Nephron (organoid): ENCODE measurements around the gene POLR3K.

Experiments
- H3K27ac Mint-ChIP-seq, 3 experiments: 2 replicates each; pipeline ENCODE4 v1.8.0; 2020; ENCODE audit warnings: mixed read lengths in 3 of 3, mild to moderate bottlenecking in 2 of 3, moderate library complexity in 1 of 3
- H3K27me3 Mint-ChIP-seq: 2 replicates; pipeline ENCODE4 v1.8.0; 2021; ENCODE audit warnings: low read depth, mild to moderate bottlenecking, moderate library complexity, mixed read lengths
- H3K36me3 Mint-ChIP-seq: 2 replicates; pipeline ENCODE4 v1.8.0; 2020; ENCODE audit warnings: low read depth, mixed read lengths
- H3K4me1 Mint-ChIP-seq: 2 replicates; pipeline ENCODE4 v1.8.0; 2020; ENCODE audit warnings: mixed read lengths
- H3K4me3 Mint-ChIP-seq, 3 experiments: 2 replicates each; pipeline ENCODE4 v1.8.0; 2020; ENCODE audit warnings: mild to moderate bottlenecking in 3 of 3, mixed read lengths in 3 of 3, moderate library complexity in 2 of 3
- H3K9me3 Mint-ChIP-seq: 2 replicates; pipeline ENCODE4 v1.8.0; 2020; ENCODE audit warnings: mixed read lengths
- TF ChIP-seq, protein P1 (sequence below), 3 experiments: fragments of 200-600 bp; sonication (generic); IDR thresholded peaks; one replicate each; pipeline ENCODE4 v1.5.0; 2021; ENCODE audit warnings: antibody characterized with exemption in 3 of 3; ENCODE audit not compliant: unreplicated experiment in 3 of 3

POLR3K gene

GRCh38 chr16:83781-84615, 30.6 kb upstream of the POLR3K start:
- peak overlapping the region in 2 of 3 experiments; percentile 40 to 50 for H3K27ac Mint-ChIP-seq
- no peaks in the 10 kb centered on the region for H3K27me3 Mint-ChIP-seq
- H3K36me3 Mint-ChIP-seq, result peaks cover 9% of the 10 kb centered on the region
- no peaks in the 10 kb centered on the region for H3K9me3 Mint-ChIP-seq
- no peak overlapping the region for H3K4me3 Mint-ChIP-seq
- H3K4me1 Mint-ChIP-seq, result peaks cover 8% of the 10 kb centered on the region
- TF ChIP-seq, protein P1, sequence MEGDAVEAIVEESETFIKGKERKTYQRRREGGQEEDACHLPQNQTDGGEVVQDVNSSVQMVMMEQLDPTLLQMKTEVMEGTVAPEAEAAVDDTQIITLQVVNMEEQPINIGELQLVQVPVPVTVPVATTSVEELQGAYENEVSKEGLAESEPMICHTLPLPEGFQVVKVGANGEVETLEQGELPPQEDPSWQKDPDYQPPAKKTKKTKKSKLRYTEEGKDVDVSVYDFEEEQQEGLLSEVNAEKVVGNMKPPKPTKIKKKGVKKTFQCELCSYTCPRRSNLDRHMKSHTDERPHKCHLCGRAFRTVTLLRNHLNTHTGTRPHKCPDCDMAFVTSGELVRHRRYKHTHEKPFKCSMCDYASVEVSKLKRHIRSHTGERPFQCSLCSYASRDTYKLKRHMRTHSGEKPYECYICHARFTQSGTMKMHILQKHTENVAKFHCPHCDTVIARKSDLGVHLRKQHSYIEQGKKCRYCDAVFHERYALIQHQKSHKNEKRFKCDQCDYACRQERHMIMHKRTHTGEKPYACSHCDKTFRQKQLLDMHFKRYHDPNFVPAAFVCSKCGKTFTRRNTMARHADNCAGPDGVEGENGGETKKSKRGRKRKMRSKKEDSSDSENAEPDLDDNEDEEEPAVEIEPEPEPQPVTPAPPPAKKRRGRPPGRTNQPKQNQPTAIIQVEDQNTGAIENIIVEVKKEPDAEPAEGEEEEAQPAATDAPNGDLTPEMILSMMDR (IDR thresholded peaks at IDR 0.05; ENCODE audit: unreplicated experiment in 3 of 3), result no peak

DNA sequence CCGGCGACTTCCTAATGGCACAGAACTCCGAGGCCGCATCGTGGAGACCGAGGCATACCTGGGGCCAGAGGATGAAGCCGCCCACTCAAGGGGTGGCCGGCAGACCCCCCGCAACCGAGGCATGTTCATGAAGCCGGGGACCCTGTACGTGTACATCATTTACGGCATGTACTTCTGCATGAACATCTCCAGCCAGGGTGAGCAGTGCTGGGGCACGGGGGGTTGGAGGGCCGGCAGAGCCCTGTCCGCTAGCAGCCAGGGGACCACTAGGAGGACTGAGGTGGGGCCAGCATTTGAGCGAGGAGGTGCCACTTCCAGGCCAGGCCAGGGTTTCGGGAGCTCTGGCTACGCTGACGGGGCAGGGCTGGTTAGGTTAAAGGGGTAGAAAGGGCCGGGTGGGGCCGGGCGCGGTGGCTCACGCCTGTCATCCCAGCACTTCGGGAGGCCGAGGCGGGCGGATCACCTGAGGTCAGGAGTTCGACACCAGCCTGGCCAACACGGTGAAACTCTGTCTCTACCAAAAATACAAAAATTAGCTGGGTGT, 29.7 kb upstream of the POLR3K start:
- Mint-ChIP-seq H3K4me1 (peaks cover 8% of the 10 kb centered on the region), H3K36me3 (peaks cover 9% of the 10 kb centered on the region), H3K27me3 (no peaks in the 10 kb centered on the region), H3K27ac (peak overlapping the region in 1 of 3 experiments; percentile 50), H3K4me3 (no peak overlapping the region), H3K9me3 (no peaks in the 10 kb centered on the region)
- TF ChIP-seq, protein P1 (IDR thresholded peaks at IDR 0.05; ENCODE audit: unreplicated experiment in 3 of 3), result no peak

GRCh38 chr16:79151-80054, 26.0 kb upstream of the POLR3K start:
- no peaks in the 10 kb centered on the region for H3K27me3 Mint-ChIP-seq
- TF ChIP-seq, protein P1 (IDR thresholded peaks at IDR 0.05; ENCODE audit: unreplicated experiment in 3 of 3), result no peak
- peaks cover 27% of the 10 kb centered on the region for H3K4me1 Mint-ChIP-seq
- H3K27ac Mint-ChIP-seq, result peak overlapping the region in 2 of 3 experiments; percentile 60 to 68
- peaks cover 4% of the 10 kb centered on the region for H3K36me3 Mint-ChIP-seq
- H3K4me3 Mint-ChIP-seq, result peak overlapping the region; percentile 87 to 92 (median 90)
- no peaks in the 10 kb centered on the region for H3K9me3 Mint-ChIP-seq

DNA sequence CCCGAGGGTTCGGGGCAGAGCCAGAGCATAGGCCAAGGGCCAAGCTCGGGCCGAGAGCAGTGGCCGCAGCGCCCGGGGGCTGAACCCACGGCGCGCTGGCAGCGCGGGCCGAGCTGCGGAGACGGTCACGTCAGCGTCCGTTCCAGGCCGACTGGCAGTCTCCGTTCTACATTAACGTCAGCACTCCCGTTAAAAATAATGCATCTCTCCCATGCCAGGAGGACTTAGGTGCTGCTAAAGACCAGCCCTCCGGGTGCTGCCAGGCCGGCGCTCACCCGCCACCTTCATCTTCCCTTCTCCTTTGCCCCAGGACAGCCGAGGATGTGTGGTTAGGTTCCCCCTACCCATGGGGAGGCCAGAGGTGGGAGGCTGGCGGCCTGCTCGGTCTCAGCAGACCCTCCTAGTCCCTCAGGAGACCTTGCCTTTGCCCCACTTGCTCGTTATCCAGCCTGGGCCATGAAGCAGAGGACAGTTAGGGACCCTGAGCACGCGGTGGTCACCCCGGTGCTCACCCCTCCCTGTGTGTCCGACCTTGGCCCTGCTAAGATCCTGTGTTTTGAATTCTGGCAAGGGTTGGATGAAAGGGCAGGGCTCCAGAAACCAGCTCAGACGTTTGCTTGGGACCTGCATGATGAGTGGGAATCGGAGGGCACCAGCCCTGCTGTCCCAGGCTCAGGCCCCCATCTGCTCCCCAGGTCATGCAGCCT, 25.2 kb upstream of the POLR3K start:
- no peaks in the 10 kb centered on the region for H3K27me3 Mint-ChIP-seq
- H3K36me3 Mint-ChIP-seq, result peaks cover under 1% of the 10 kb centered on the region
- peaks cover 28% of the 10 kb centered on the region for H3K4me1 Mint-ChIP-seq
- TF ChIP-seq, protein P1 (IDR thresholded peaks at IDR 0.05; ENCODE audit: unreplicated experiment in 3 of 3), result no peak
- H3K4me3 Mint-ChIP-seq, result peak overlapping the region; percentile 87 to 92 (median 90)
- H3K9me3 Mint-ChIP-seq, result no peaks in the 10 kb centered on the region
- H3K27ac Mint-ChIP-seq, result peak overlapping the region; percentile 60 to 68 (median 62)

DNA sequence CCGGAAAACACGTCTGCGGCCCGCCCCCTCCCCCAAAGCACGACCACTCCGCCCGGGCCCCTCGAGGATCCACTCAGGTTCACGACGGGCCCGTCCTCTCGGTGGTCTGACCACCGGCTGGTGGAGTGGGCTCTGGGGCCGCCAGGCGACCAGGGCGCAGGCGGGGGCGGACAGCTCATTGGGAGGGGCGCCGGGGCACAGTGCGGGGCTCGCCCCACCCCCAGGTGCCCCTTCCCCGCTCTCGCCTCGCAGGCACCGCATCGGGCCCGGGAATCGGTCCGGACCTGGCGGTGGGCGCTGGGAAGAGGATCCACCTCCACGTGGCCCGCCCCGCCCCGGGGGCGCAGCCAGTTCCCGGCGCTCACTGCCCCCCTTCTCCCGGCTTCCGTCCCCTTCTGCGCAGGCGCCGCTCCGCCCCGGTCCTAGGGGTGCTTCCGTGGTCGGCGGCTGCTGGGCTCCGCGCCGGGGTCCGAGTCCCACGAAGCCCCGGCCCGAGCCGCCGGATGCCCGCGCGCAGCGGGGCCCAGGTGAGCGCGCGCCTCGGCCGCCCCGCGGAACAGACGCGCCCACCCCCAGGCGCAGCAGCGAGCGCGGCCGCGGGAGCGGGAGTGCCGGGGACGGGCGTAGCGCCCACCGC, 24.5 kb upstream of the POLR3K start, which contains the start of gene MPG:
Gene MPG, plus strand, starts transcription at position 419 of the 637 bp plus-strand sequence. Its CDS starts 85 bp downstream, at position 504.
- Mint-ChIP-seq H3K9me3 (no peaks in the 10 kb centered on the region), H3K27ac (peak within 1 kb of the TSS; percentile 71 to 87 (median 85)), H3K27me3 (no peaks in the 10 kb centered on the region), H3K36me3 (no peaks in the 10 kb centered on the region), H3K4me1 (peaks cover 30% of the 10 kb centered on the region), H3K4me3 (peak within 1 kb of the TSS; percentile 87 to 92 (median 90))
- TF ChIP-seq, protein P1 (IDR thresholded peaks at IDR 0.05; ENCODE audit: unreplicated experiment in 3 of 3), result no peak
